ENCODE measurements around the gene COPS7B.

Gene COPS7B

GRCh38 chr2:231791107-231791506 lies 4.9 kb downstream of the COPS7B start:
- no peak overlapping the region for H2AFZ ChIP-seq
- peaks cover 55% of the 10 kb centered on the region for H3K79me2 ChIP-seq
- H3K27me3 ChIP-seq (ENCODE audit: control insufficient read depth, insufficient read depth, low read length) = no peaks in the 10 kb centered on the region
- no peak overlapping the region for H3K27ac ChIP-seq
- no peak overlapping the region for H3K4me2 ChIP-seq (ENCODE audit: low read length)
- H3K36me3 ChIP-seq (ENCODE audit: control insufficient read depth, insufficient read depth, low read length) = no peaks in the 10 kb centered on the region
- no peak overlapping the region for H3K4me3 ChIP-seq (ENCODE audit: low read depth, low read length)
- TF ChIP-seq CTCF (IDR thresholded peaks at IDR 0.05) = no peak
- no peak overlapping the region for H3K9ac ChIP-seq
- peaks cover 12% of the 10 kb centered on the region for H3K4me1 ChIP-seq
- no peaks in the 10 kb centered on the region for H3K9me3 ChIP-seq (ENCODE audit: control insufficient read depth, low read length)

GRCh38 chr2:231794383-231794782 lies 8.1 kb downstream of the COPS7B start:
- H3K9me3 ChIP-seq (ENCODE audit: control insufficient read depth, low read length) = no peaks in the 10 kb centered on the region
- no peak for TF ChIP-seq CTCF (IDR thresholded peaks at IDR 0.05)
- no peak overlapping the region for H3K9ac ChIP-seq
- peaks cover 41% of the 10 kb centered on the region for H3K79me2 ChIP-seq
- H3K4me1 ChIP-seq = peaks cover 7% of the 10 kb centered on the region
- H3K4me3 ChIP-seq (ENCODE audit: low read depth, low read length) = no peak overlapping the region
- no peaks in the 10 kb centered on the region for H3K27me3 ChIP-seq (ENCODE audit: control insufficient read depth, insufficient read depth, low read length)
- H3K4me2 ChIP-seq (ENCODE audit: low read length) = no peak overlapping the region
- H2AFZ ChIP-seq = no peak overlapping the region
- no peak overlapping the region for H3K27ac ChIP-seq
- H3K36me3 ChIP-seq (ENCODE audit: control insufficient read depth, insufficient read depth, low read length) = no peaks in the 10 kb centered on the region

GRCh38 chr2:231795525-231796327 lies 9.5 kb downstream of the COPS7B start:
- no peak overlapping the region for H3K9ac ChIP-seq
- H3K9me3 ChIP-seq (ENCODE audit: control insufficient read depth, low read length) = no peaks in the 10 kb centered on the region
- no peak overlapping the region for H2AFZ ChIP-seq
- peak; percentile 81 for TF ChIP-seq CTCF (IDR thresholded peaks at IDR 0.05)
- H3K4me3 ChIP-seq (ENCODE audit: low read depth, low read length) = peak overlapping the region; percentile 42
- H3K27ac ChIP-seq = peak overlapping the region; percentile 61
- no peaks in the 10 kb centered on the region for H3K36me3 ChIP-seq (ENCODE audit: control insufficient read depth, insufficient read depth, low read length)
- peaks cover 40% of the 10 kb centered on the region for H3K79me2 ChIP-seq
- no peaks in the 10 kb centered on the region for H3K27me3 ChIP-seq (ENCODE audit: control insufficient read depth, insufficient read depth, low read length)
- peak overlapping the region; percentile 61 for H3K4me2 ChIP-seq (ENCODE audit: low read length)
- H3K4me1 ChIP-seq = peaks cover 7% of the 10 kb centered on the region

GRCh38 chr2:231800493-231801091 lies 14.3 kb downstream of the COPS7B start:
- Histone ChIP-seq H3K79me2 (peaks cover 49% of the 10 kb centered on the region), H3K9me3 (ENCODE audit: control insufficient read depth, low read length) (no peaks in the 10 kb centered on the region), H3K36me3 (ENCODE audit: control insufficient read depth, insufficient read depth, low read length) (no peaks in the 10 kb centered on the region), H3K9ac (no peak overlapping the region), H3K4me3 (ENCODE audit: low read depth, low read length) (no peak overlapping the region), H3K4me1 (peaks cover 7% of the 10 kb centered on the region), H3K27me3 (ENCODE audit: control insufficient read depth, insufficient read depth, low read length) (no peaks in the 10 kb centered on the region), H3K4me2 (ENCODE audit: low read length) (no peak overlapping the region), H3K27ac (no peak overlapping the region), H2AFZ (no peak overlapping the region)
- peak; percentile 34 for TF ChIP-seq CTCF (IDR thresholded peaks at IDR 0.05)

Measured in parathyroid adenoma (tissue), 2 donors.